T47D (cell line): ENCODE results near the gene CCL17.
"Not testable (repeated sequence)": the region's sequence is repeated elsewhere in the genome, so short reads cannot be mapped to it uniquely, and the experiment has no call there.

Experiments
- DNase-seq, 2 experiments: peaks; one replicate each; pipeline versions ENCODE4 v3.0.0 to v3.0.0-alpha.2; 2011 to 2012; ENCODE audit warnings: low read depth in 1 of 2, low spot score in 1 of 2
- JUND ChIP-seq: IDR thresholded peaks from 2 replicates; pipeline ENCODE4 v1.6.1; 2012; ENCODE audit warnings: low read depth
- in situ Hi-C: cut with HindIII; loops from 2 replicates; pipeline ENCODE4 v1.10.0; 2016; ENCODE audit warnings: low sequenced_read_pairs, low pct_unique_long_range_greater_than_20kb

The CCL17 gene

GRCh38 chr16:57391708-57392107 lies 12.9 kb upstream of the CCL17 start:
- DNase-seq = no peak
- in situ Hi-C loops = no loop called here
- TF ChIP-seq JUND = no peak

- in situ Hi-C loops = no loop called here
- peak; percentile 37 to 85 for DNase-seq
- TF ChIP-seq JUND = no peak
Observed at GRCh38 chr16:57392694-57393093, 11.9 kb upstream of the CCL17 start.

GRCh38 chr16:57394444-57394843 lies 10.1 kb upstream of the CCL17 start:
- peak in 1 of 2 experiments; percentile 83 for DNase-seq
- in situ Hi-C loops = no loop called here
- no peak for TF ChIP-seq JUND

GRCh38 chr16:57395026-57395425 lies 9.5 kb upstream of the CCL17 start:
- DNase-seq = no peak
- TF ChIP-seq JUND = no peak
- in situ Hi-C loops = no loop called here

- TF ChIP-seq JUND = no peak
- no peak for DNase-seq
- in situ Hi-C loops = no loop called here
Observed at GRCh38 chr16:57396786-57397185, 7.8 kb upstream of the CCL17 start.

GRCh38 chr16:57397493-57397892 lies 7.1 kb upstream of the CCL17 start:
- in situ Hi-C loops, DNase-seq: not testable (repeated sequence)

GRCh38 chr16:57401943-57402640 lies 2.5 kb upstream of the CCL17 start:
- TF ChIP-seq JUND = no peak
- in situ Hi-C loops = no loop called here
- DNase-seq = no peak

- no peak for TF ChIP-seq JUND
- no peak for DNase-seq
- in situ Hi-C loops = no loop called here
Observed at GRCh38 chr16:57405097-57405496, 530 bp downstream of the CCL17 start.

GRCh38 chr16:57406881-57407280 lies 2.3 kb downstream of the CCL17 start:
- no peak for TF ChIP-seq JUND
- no peak for DNase-seq
- in situ Hi-C loops = no loop called here

- in situ Hi-C loops = no loop called here
- no peak for TF ChIP-seq JUND
- no peak for DNase-seq
Observed at GRCh38 chr16:57407521-57408353, 3.2 kb downstream of the CCL17 start.

- DNase-seq = no peak
- in situ Hi-C loops = no loop called here
- no peak for TF ChIP-seq JUND
Observed at GRCh38 chr16:57409065-57409464, 4.5 kb downstream of the CCL17 start.

GRCh38 chr16:57409870-57410587 lies 5.5 kb downstream of the CCL17 start:
- peak in 1 of 2 experiments; percentile 74 for DNase-seq
- in situ Hi-C loops = no loop called here
- no peak for TF ChIP-seq JUND
